Ovary (tissue), 3 donors: ENCODE measurements around the gene MAP2K5.

Experiments
- EP300 ChIP-seq: sonication (generic); formaldehyde crosslinking; IDR thresholded peaks from one replicate; pipeline ENCODE4 v1.6.1; 2017; ENCODE audit warnings: antibody characterized with exemption
- POLR2A ChIP-seq: fragments of 450-650 bp; IDR thresholded peaks from one replicate; pipeline ENCODE4 v1.6.1; 2017; ENCODE audit warnings: antibody characterized with exemption, mild to moderate bottlenecking, moderate library complexity
- TF ChIP-seq, protein P1 (sequence below), 3 donors: fragments of 450-650 bp in 2 of 3; fragments of 200-600 bp in 1 of 3; IDR thresholded peaks; one replicate each; pipeline versions ENCODE4 v1.5.1 to v1.8.0; 2016 to 2022; ENCODE audit warnings: antibody characterized with exemption in 3 of 3, mild to moderate bottlenecking in 1 of 3
- donor health status: DM: no; HTN: no; CAD: no.

DNA sequence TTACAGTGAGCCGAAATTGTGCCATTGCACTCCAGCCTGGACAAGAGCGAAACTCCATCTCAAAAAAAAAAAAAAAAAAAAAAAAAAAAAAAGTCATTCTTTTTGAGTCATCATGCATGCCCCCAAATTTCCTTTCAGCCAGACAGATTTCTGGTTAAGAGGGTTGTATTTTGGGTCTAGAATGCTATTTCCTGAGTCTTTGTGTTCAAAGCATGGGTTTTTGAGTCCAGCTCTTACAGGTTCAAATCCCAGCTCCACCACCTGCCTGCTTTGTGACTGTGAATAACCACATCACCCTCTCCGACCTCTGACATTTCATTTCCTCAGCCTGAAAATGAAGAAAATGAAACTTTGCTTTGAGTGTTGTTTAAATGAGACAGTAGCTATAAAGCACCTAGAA, 30.9 kb upstream of the MAP2K5 start:
- no peak for TF ChIP-seq EP300
- TF ChIP-seq, protein P1, sequence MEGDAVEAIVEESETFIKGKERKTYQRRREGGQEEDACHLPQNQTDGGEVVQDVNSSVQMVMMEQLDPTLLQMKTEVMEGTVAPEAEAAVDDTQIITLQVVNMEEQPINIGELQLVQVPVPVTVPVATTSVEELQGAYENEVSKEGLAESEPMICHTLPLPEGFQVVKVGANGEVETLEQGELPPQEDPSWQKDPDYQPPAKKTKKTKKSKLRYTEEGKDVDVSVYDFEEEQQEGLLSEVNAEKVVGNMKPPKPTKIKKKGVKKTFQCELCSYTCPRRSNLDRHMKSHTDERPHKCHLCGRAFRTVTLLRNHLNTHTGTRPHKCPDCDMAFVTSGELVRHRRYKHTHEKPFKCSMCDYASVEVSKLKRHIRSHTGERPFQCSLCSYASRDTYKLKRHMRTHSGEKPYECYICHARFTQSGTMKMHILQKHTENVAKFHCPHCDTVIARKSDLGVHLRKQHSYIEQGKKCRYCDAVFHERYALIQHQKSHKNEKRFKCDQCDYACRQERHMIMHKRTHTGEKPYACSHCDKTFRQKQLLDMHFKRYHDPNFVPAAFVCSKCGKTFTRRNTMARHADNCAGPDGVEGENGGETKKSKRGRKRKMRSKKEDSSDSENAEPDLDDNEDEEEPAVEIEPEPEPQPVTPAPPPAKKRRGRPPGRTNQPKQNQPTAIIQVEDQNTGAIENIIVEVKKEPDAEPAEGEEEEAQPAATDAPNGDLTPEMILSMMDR (IDR thresholded peaks at IDR 0.05), result no peak
- no peak for TF ChIP-seq POLR2A
